ENCODE measurements around the gene RGS1.

RGS1 gene

GRCh38 chr1:192554904-192555303 is 20.7 kb upstream of the RGS1 start:
- DNase-seq, result no peak

GRCh38 chr1:192555399-192555798 is 20.2 kb upstream of the RGS1 start:
- no peak for DNase-seq

- DNase-seq, result no peak
Observed at GRCh38 chr1:192557841-192558595, 17.6 kb upstream of the RGS1 start.

GRCh38 chr1:192559115-192560006 is 16.2 kb upstream of the RGS1 start:
- DNase-seq, result no peak

- DNase-seq, result no peak
Observed at GRCh38 chr1:192561301-192561700, 14.3 kb upstream of the RGS1 start.

GRCh38 chr1:192563129-192563528 is 12.4 kb upstream of the RGS1 start:
- DNase-seq, result no peak

- no peak for DNase-seq
Observed at GRCh38 chr1:192564099-192564498, 11.5 kb upstream of the RGS1 start.

- DNase-seq, result no peak
Observed at GRCh38 chr1:192565946-192566345, 9.6 kb upstream of the RGS1 start.

- DNase-seq, result no peak
Observed at GRCh38 chr1:192566657-192567056, 8.9 kb upstream of the RGS1 start.

- DNase-seq, result no peak
Observed at GRCh38 chr1:192568063-192568462, 7.5 kb upstream of the RGS1 start.

GRCh38 chr1:192571668-192572067 is 3.9 kb upstream of the RGS1 start:
- DNase-seq, result no peak

GRCh38 chr1:192573499-192573898 is 2.1 kb upstream of the RGS1 start:
- no peak for DNase-seq

- DNase-seq, result no peak
Observed at GRCh38 chr1:192574073-192574472, 1.5 kb upstream of the RGS1 start.

GRCh38 chr1:192576190-192577144 is 894 bp downstream of the RGS1 start:
- no peak for DNase-seq

GRCh38 chr1:192577145-192578140 is 1.9 kb downstream of the RGS1 start:
- no peak for DNase-seq

- no peak for DNase-seq
Observed at GRCh38 chr1:192578144-192578909, 2.8 kb downstream of the RGS1 start.

- DNase-seq, result no peak
Observed at GRCh38 chr1:192579010-192579738, 3.6 kb downstream of the RGS1 start.

GRCh38 chr1:192580351-192580962 is 4.9 kb downstream of the RGS1 start:
- peak; percentile 27 for DNase-seq

GRCh38 chr1:192581131-192581927 is 5.8 kb downstream of the RGS1 start:
- DNase-seq, result no peak

Data from right hindlimb (tissue), 1 donor.